Naive thymus-derived CD8-positive, alpha-beta T cell (primary cell): Measurements from ENCODE around the gene WNT3. TPM values are rescaled to one million over a fixed set of nuclear protein-coding genes. Genes with fewer than 3 reads are reported as not detected.
A peak's percentile ranks its signal among the peaks of the same experiment; 100 is the strongest.
"Not testable (repeated sequence)": the region's sequence is repeated elsewhere in the genome, so short reads cannot be mapped to it uniquely, and the experiment has no call there.

Experiments
- ATAC-seq, 2 donors: fragments of 150-1000 bp; cut with Tn5 transposase in 1 of 2; sonication (Bioruptor Pico), chemical (Tn5 transposase) in 1 of 2; 1 replicate in 1 of 2; 2 replicates in 1 of 2; pipeline ENCODE4 v1.10.0; 2021; ENCODE audit warnings: mild to moderate bottlenecking in 2 of 2, moderate library complexity in 2 of 2
- POLR2A ChIA-PET: fragments of 350-600 bp; sonication (Branson Sonifier 250); formaldehyde crosslinking; loops from one replicate; lab custom pipeline; 2021; ENCODE audit warnings: antibody characterized with exemption; lab: Charles Lee
- DNase-seq, 10 donors: peaks; one replicate each; pipeline versions ENCODE4 v3.0.0 to v3.0.0-alpha.2; 2020 to 2022
- H3K27ac Mint-ChIP-seq, 10 donors: one replicate each; pipeline ENCODE4 v1.8.0; 2020 to 2022; ENCODE audit warnings: mild to moderate bottlenecking in 10 of 10, mixed read lengths in 10 of 10, moderate library complexity in 4 of 10, inconsistent platforms in 1 of 10
- H3K27me3 Mint-ChIP-seq, 5 donors: one replicate each; pipeline ENCODE4 v1.8.0; 2021 to 2022; ENCODE audit warnings: mixed read lengths in 5 of 5
- H3K36me3 Mint-ChIP-seq, 3 donors: one replicate each; pipeline ENCODE4 v1.8.0; 2020 to 2022; ENCODE audit warnings: mixed read lengths in 3 of 3, mild to moderate bottlenecking in 2 of 3, inconsistent platforms in 1 of 3
- H3K4me1 Mint-ChIP-seq, 4 donors: one replicate each; pipeline ENCODE4 v1.8.0; 2021 to 2022; ENCODE audit warnings: mixed read lengths in 4 of 4
- H3K4me3 Mint-ChIP-seq, 10 donors: one replicate each; pipeline ENCODE4 v1.8.0; 2020 to 2022; ENCODE audit warnings: mild to moderate bottlenecking in 10 of 10, mixed read lengths in 10 of 10, moderate library complexity in 6 of 10, inconsistent platforms in 1 of 10
- H3K9me3 Mint-ChIP-seq, 9 donors: one replicate each; pipeline ENCODE4 v1.8.0; 2020 to 2022; ENCODE audit warnings: mixed read lengths in 9 of 9, mild to moderate bottlenecking in 3 of 9, inconsistent platforms in 1 of 9, moderate library complexity in 1 of 9
- polyA plus RNA-seq, 3 donors: library from polyadenylated mRNA; unstranded; fragments of 300-500 nt; fragmentation: Illumina TruSeq; gene quantifications; one replicate each; pipeline ENCODE4 v1.2.3, GENCODE V29; 2021
- total RNA-seq, 8 experiments: library from RNA in 2 of 8; stranded (reverse) in 2 of 8; gene quantifications; one replicate each; pipeline ENCODE4 v1.2.3 and lab custom pipeline; 2021 to 2026

Gene WNT3
- total and polyA plus RNA-seq, 5 experiments from 2014 or later: not detected

DNA sequence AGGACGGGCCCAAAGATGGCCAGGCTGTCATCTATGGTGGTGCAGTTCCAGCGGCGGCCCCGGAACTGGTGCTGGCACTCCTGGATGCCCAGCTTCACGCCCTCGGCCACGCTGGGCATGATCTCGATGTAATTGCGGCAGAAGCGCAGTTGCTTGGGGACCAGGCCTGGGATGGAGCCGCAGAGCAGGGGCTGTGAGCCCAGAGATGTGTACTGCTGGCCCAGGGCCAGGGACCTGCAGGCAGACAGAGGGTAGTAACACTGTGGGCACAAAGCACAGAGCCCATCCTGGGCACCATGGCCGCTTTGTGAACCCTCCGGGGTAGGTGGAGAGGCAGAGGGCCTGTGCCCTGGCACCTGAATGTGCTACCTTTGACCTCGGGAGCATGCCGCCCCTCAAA lies 44.8 kb downstream of the WNT3 start:
- peak overlapping the region in 1 of 10 donors; percentile 1 for H3K4me3 Mint-ChIP-seq
- POLR2A ChIA-PET: no interaction called here

GRCh38 chr17:46773221-46773605 lies 45.3 kb downstream of the WNT3 start:
- H3K4me3 Mint-ChIP-seq: peak overlapping the region in 7 of 10 donors; percentile 69 to 79 (median 75)
- no peaks in the 10 kb centered on the region for H3K9me3 Mint-ChIP-seq

More for the DNA sequence above, 44.8 kb downstream of the WNT3 start:
- Mint-ChIP-seq H3K9me3 (no peaks in the 10 kb centered on the region), H3K27me3 (peaks cover 7 to 55% (median 26%) of the 10 kb centered on the region in 5 donors), H3K36me3 (no peaks in the 10 kb centered on the region), H3K27ac (no peak overlapping the region), H3K4me1 (peaks cover 4 to 25% (median 14%) of the 10 kb centered on the region in 4 donors)
- ATAC-seq (no peak), DNase-seq (peak in 1 of 10 donors; percentile 51)

GRCh38 chr17:46772475-46773220 lies 45.8 kb downstream of the WNT3 start:
- H3K27me3 Mint-ChIP-seq: peaks cover 7 to 48% (median 22%) of the 10 kb centered on the region in 5 donors
- POLR2A ChIA-PET: no interaction called here
- H3K4me3 Mint-ChIP-seq: peak overlapping the region; percentile 69 to 87 (median 80)
- H3K9me3 Mint-ChIP-seq: no peaks in the 10 kb centered on the region
- peak overlapping the region in 3 of 10 donors; percentile 39 to 75 (median 57) for H3K27ac Mint-ChIP-seq
- H3K4me1 Mint-ChIP-seq: peaks cover 4 to 25% (median 14%) of the 10 kb centered on the region in 4 donors
- ATAC-seq (no peak), DNase-seq (no peak)
- H3K36me3 Mint-ChIP-seq: no peaks in the 10 kb centered on the region

More at GRCh38 chr17:46773221-46773605, 45.3 kb downstream of the WNT3 start:
- POLR2A ChIA-PET: no interaction called here
- H3K36me3 Mint-ChIP-seq: no peaks in the 10 kb centered on the region
- peaks cover 7 to 52% (median 24%) of the 10 kb centered on the region in 5 donors for H3K27me3 Mint-ChIP-seq
- peak in 1 of 10 donors; percentile 44 for DNase-seq
- peaks cover 4 to 25% (median 14%) of the 10 kb centered on the region in 4 donors for H3K4me1 Mint-ChIP-seq
- H3K27ac Mint-ChIP-seq: no peak overlapping the region
- peak in 1 of 2 donors; percentile 18 for ATAC-seq

GRCh38 chr17:46771561-46772474 lies 46.7 kb downstream of the WNT3 start:
- H3K4me3 Mint-ChIP-seq: peak overlapping the region; percentile 69 to 87 (median 80)
- no peaks in the 10 kb centered on the region for H3K36me3 Mint-ChIP-seq
- peak overlapping the region in 3 of 10 donors; percentile 39 to 75 (median 57) for H3K27ac Mint-ChIP-seq
- POLR2A ChIA-PET: no interaction called here
- no peaks in the 10 kb centered on the region for H3K9me3 Mint-ChIP-seq
- ATAC-seq (peak; percentile 19 to 41), DNase-seq (peak in 3 of 10 donors; percentile 9 to 62 (median 12))
- peaks cover 5 to 46% (median 17%) of the 10 kb centered on the region in 5 donors for H3K27me3 Mint-ChIP-seq
- peaks cover 4 to 25% (median 14%) of the 10 kb centered on the region in 4 donors for H3K4me1 Mint-ChIP-seq

GRCh38 chr17:46770818-46771560 lies 47.5 kb downstream of the WNT3 start:
- Mint-ChIP-seq H3K27ac (no peak overlapping the region), H3K4me3 (peak overlapping the region; percentile 58 to 76 (median 67)), H3K27me3 (peaks cover 4 to 39% (median 13%) of the 10 kb centered on the region in 5 donors), H3K4me1 (peaks cover 4 to 25% (median 14%) of the 10 kb centered on the region in 4 donors), H3K36me3 (no peaks in the 10 kb centered on the region), H3K9me3 (no peaks in the 10 kb centered on the region)
- ATAC-seq (peak; percentile 72 to 74), DNase-seq (peak in 7 of 10 donors; percentile 14 to 61 (median 30))
- POLR2A ChIA-PET: interaction anchor here (0.5 kb wide), 1 partner anchor 15 kb away, joined by 3 read pairs; no protein-coding TSS in a partner anchor

DNA sequence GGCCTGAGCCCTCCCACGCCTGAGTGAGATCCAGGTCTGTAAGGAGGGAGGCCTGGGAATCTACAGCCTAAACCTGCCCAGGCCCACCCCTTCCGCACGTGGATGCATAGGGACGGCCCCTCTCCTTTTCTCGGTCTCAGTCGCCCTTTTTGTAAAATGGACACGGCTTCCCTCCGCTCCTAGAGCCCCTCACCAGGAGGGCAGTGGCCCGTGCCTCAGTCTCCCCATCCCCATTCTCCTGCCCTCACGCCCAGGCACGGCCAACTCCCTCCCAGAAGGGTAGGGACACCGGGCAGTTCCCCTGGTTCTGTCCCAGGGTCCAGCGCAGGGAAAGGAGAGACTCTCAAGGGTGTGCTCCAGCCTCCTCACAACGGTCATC lies 48.1 kb downstream of the WNT3 start:
- DNase-seq (peak in 2 of 10 donors; percentile 16 to 47), ATAC-seq (no peak)
- Mint-ChIP-seq H3K27me3 (peaks cover 4 to 38% (median 13%) of the 10 kb centered on the region in 5 donors), H3K36me3 (no peaks in the 10 kb centered on the region), H3K4me3 (peak overlapping the region; percentile 58 to 76 (median 67)), H3K9me3 (no peaks in the 10 kb centered on the region), H3K27ac (no peak overlapping the region), H3K4me1 (peaks cover 4 to 25% (median 14%) of the 10 kb centered on the region in 4 donors)
- POLR2A ChIA-PET: interaction anchor here (0.5 kb wide), 1 partner anchor 16 kb away, joined by 3 read pairs; no protein-coding TSS in a partner anchor

- peak overlapping the region in 9 of 10 donors; percentile 58 to 82 (median 67) for H3K4me3 Mint-ChIP-seq
- H3K36me3 Mint-ChIP-seq: no peaks in the 10 kb centered on the region
- H3K27me3 Mint-ChIP-seq: peaks cover 4 to 38% (median 13%) of the 10 kb centered on the region in 5 donors
- POLR2A ChIA-PET: no interaction called here
- ATAC-seq (no peak), DNase-seq (peak in 2 of 10 donors; percentile 17 to 57)
- no peaks in the 10 kb centered on the region for H3K9me3 Mint-ChIP-seq
- H3K27ac Mint-ChIP-seq: peak overlapping the region in 1 of 10 donors; percentile 34
- peaks cover 4 to 25% (median 14%) of the 10 kb centered on the region in 4 donors for H3K4me1 Mint-ChIP-seq
These were observed 48.7 kb downstream of the WNT3 start for GRCh38 chr17:46769531-46770438.

- H3K27me3 Mint-ChIP-seq: peaks cover 4 to 30% (median 5%) of the 10 kb centered on the region in 5 donors
- not testable (repeated sequence) for H3K27ac Mint-ChIP-seq, H3K36me3 Mint-ChIP-seq, ATAC-seq, H3K9me3 Mint-ChIP-seq
- peak overlapping the region in 5 of 10 donors; percentile 7 to 61 (median 47) for H3K4me3 Mint-ChIP-seq
- POLR2A ChIA-PET: interaction anchor here (0.7 kb wide), 1 partner anchor 11 kb away, joined by 6 read pairs; no protein-coding TSS in a partner anchor
- peak in 1 of 10 donors; percentile 5 for DNase-seq
- peaks cover 4 to 22% (median 14%) of the 10 kb centered on the region in 4 donors for H3K4me1 Mint-ChIP-seq
These were observed 49.6 kb downstream of the WNT3 start for GRCh38 chr17:46768896-46769295.

- POLR2A ChIA-PET: interaction anchor here (0.7 kb wide), 1 partner anchor 11 kb away, joined by 6 read pairs; no protein-coding TSS in a partner anchor
- Mint-ChIP-seq H3K9me3 (no peaks in the 10 kb centered on the region), H3K4me3 (peak overlapping the region in 1 of 10 donors; percentile 47)
These were observed 50.0 kb downstream of the WNT3 start for GRCh38 chr17:46768540-46768870.

DNA sequence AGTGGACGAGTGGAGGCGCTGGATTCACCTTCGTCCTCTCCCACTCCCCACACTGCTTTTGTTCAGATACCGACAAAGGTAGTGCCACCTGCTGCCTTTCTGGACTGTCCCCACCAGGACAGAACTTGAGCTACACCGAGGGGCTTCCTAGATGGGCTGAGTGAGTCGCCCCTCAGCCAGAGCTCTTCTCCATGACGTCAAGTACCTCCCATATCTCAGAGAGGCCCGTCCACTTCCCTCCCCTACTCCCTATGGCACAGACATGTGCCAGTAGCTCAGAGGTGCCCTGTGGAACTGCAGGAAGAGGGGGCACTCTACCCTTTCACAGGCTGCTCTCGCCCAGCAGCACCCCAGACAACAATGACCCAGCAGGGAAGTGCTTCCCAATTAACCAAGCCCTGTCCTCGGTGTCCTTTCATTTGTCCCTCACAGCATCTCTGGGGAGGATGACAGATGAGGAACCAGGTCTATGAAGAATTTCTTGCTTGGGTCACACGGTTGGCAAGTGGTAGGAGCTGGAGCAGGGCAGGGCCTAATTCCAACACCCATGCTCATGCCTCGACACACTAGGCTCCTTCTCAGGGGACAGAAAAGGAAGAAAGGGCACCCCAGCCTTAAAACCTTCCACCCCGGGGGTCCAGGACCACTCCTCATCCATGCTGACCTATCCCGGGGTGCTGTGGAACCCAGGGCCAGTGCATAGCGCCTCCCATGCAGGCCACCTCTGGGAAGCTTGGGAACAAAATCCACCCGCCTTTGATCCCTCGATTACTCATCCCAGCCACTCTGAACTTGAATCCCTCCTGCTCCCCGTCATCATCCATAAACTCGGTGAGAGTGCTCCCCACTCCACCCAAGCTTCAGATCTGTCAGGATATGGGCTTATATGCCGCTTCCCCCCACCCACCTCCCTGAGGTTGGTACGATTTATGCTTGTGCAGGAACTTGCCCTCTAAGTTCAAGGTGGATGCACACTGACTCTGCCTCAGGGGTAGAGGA lies 51.7 kb downstream of the WNT3 start:
- H3K4me3 Mint-ChIP-seq: peak overlapping the region in 1 of 10 donors; percentile 14
- no peaks in the 10 kb centered on the region for H3K9me3 Mint-ChIP-seq
- peaks cover 0 to 12% (median 9%) of the 10 kb centered on the region in 4 donors for H3K4me1 Mint-ChIP-seq
- ATAC-seq (no peak), DNase-seq (peak in 2 of 10 donors; percentile 15 to 21)
- POLR2A ChIA-PET: interaction anchor here (0.7 kb wide), 1 partner anchor 95 kb away, joined by 4 read pairs; no protein-coding TSS in a partner anchor
- no peak overlapping the region for H3K27ac Mint-ChIP-seq
- no peaks in the 10 kb centered on the region for H3K36me3 Mint-ChIP-seq
- peaks cover 0 to 13% (median 0%) of the 10 kb centered on the region in 5 donors for H3K27me3 Mint-ChIP-seq

More at GRCh38 chr17:46768540-46768870, 50.0 kb downstream of the WNT3 start:
- Mint-ChIP-seq H3K27ac (no peak overlapping the region), H3K27me3 (peaks cover under 1 to 26% (median 5%) of the 10 kb centered on the region in 5 donors), H3K4me1 (peaks cover 4 to 22% (median 14%) of the 10 kb centered on the region in 4 donors), H3K36me3 (no peaks in the 10 kb centered on the region)
- DNase-seq: peak in 2 of 10 donors; percentile 15 to 59
- ATAC-seq: no peak
